Fibroblast of villous mesenchyme (primary cell): ENCODE results near the gene COL6A5. TPM values are rescaled to one million over a fixed set of nuclear protein-coding genes. Genes with fewer than 3 reads are reported as not detected.
A peak's percentile ranks its signal among the peaks of the same experiment; 100 is the strongest.

Experiments
- DNase-seq: peaks from one replicate; pipeline ENCODE4 v3.0.0-alpha.2; 2010; ENCODE audit warnings: low read depth
- H3K4me3 ChIP-seq: 2 replicates; pipeline ENCODE4 v1.5.1; 2011; ENCODE audit warnings: low read depth, mild to moderate bottlenecking, low read length
- CTCF ChIP-seq: IDR thresholded peaks from 2 replicates; pipeline ENCODE4 v1.5.1; 2012; ENCODE audit warnings: low read depth, mild to moderate bottlenecking, low read length; ENCODE audit not compliant: insufficient read depth
- total RNA-seq: library from RNA; depleted of rRNA; stranded (reverse); fragments of >200 nt; gene quantifications from 2 replicates; pipeline ENCODE4 v1.2.3, GENCODE V29; 2012

Gene COL6A5
- total RNA-seq, 1 donor, result under 0.01 TPM

- no peak for DNase-seq
- TF ChIP-seq CTCF, result no peak
- H3K4me3 ChIP-seq, result no peak overlapping the region
Measured at GRCh38 chr3:130504701-130505100, 159.2 kb downstream of the COL6A5 start.

- no peak overlapping the region for H3K4me3 ChIP-seq
- no peak for TF ChIP-seq CTCF
- no peak for DNase-seq
Measured at GRCh38 chr3:130506031-130506430, 160.6 kb downstream of the COL6A5 start.

- no peak overlapping the region for H3K4me3 ChIP-seq
- DNase-seq, result no peak
- TF ChIP-seq CTCF, result no peak
Measured at GRCh38 chr3:130507746-130508145, 162.3 kb downstream of the COL6A5 start.

- peak; percentile 16 for DNase-seq
- TF ChIP-seq CTCF, result no peak
Measured at GRCh38 chr3:130509008-130509407, 163.5 kb downstream of the COL6A5 start.

GRCh38 chr3:130514681-130515080, 169.2 kb downstream of the COL6A5 start:
- TF ChIP-seq CTCF, result no peak
- DNase-seq, result no peak

More at GRCh38 chr3:130509008-130509407, 163.5 kb downstream of the COL6A5 start:
- no peak overlapping the region for H3K4me3 ChIP-seq

GRCh38 chr3:130515755-130516154, 170.3 kb downstream of the COL6A5 start:
- DNase-seq, result no peak
- TF ChIP-seq CTCF, result no peak
- H3K4me3 ChIP-seq, result no peak overlapping the region

More at GRCh38 chr3:130514681-130515080, 169.2 kb downstream of the COL6A5 start:
- H3K4me3 ChIP-seq, result no peak overlapping the region
